Measurements from ENCODE around the gene MAPK12. TPM values are rescaled to one million over a fixed set of nuclear protein-coding genes. Genes with fewer than 3 reads are reported as not detected.

The MAPK12 gene
- total and polyA plus RNA-seq, 2 of the 8 experiments (the other 6 are each of a cell fraction or from before 2014, with no cell fraction given), result 17.3 to 20.3 TPM

- CTCF ChIA-PET (ENCODE audit: partially characterized antibody), result interaction anchor here (1.1 to 4.7 kb wide), 6 partner anchors 13 to 77 kb away, joined by 4 to 30 read pairs (median 6); partner anchors contain the start of gene HDAC10
- FAIRE-seq, result no peak
- no peak for TF ChIP-seq ASH2L (IDR thresholded peaks at IDR 0.05; ENCODE audit: low read length)
- no peak for TF ChIP-seq SP1 (IDR thresholded peaks at IDR 0.05; ENCODE audit: low read depth, low read length)
- no peak for TF ChIP-seq POLR2AphosphoS5 (IDR thresholded peaks at IDR 0.05; ENCODE audit: low read depth, low read length)
- TF ChIP-seq POU5F1 (IDR thresholded peaks at IDR 0.05; ENCODE audit: low read depth, low read length), result no peak
- no peak for TF ChIP-seq TEAD4 (IDR thresholded peaks at IDR 0.05; ENCODE audit: low read depth, low read length)
- TF ChIP-seq SIRT6 (IDR thresholded peaks at IDR 0.05; ENCODE audit: low read length), result no peak
- TF ChIP-seq EGR1 (IDR thresholded peaks at IDR 0.05; ENCODE audit: borderline replicate concordance, low read depth, low read length), result no peak
- no peak for TF ChIP-seq SRF (IDR thresholded peaks at IDR 0.05; ENCODE audit: low read depth, low read length)
- TF ChIP-seq RBBP5 (IDR thresholded peaks at IDR 0.05; ENCODE audit: borderline replicate concordance, low read depth, low read length), result no peak
- no peak for TF ChIP-seq SUZ12 (IDR thresholded peaks at IDR 0.05; ENCODE audit: low read length)
- no peak for TF ChIP-seq MAX (IDR thresholded peaks at IDR 0.05)
- TF ChIP-seq ZNF274 (IDR thresholded peaks at IDR 0.05; ENCODE audit: borderline replicate concordance, extremely low read depth, low read length), result no peak
- no peak for TF ChIP-seq RAD21 (IDR thresholded peaks at IDR 0.05 in 1 of 2, conservative IDR thresholded peaks at IDR 0.05 in 1 of 2; ENCODE audit: low read depth in 2 of 2, low read length in 2 of 2)
Measured at GRCh38 chr22:50264946-50265669, 3.6 kb upstream of the MAPK12 start.

More at GRCh38 chr22:50264946-50265669, 3.6 kb upstream of the MAPK12 start:
- Histone ChIP-seq H3K14ac (ENCODE audit: insufficient read length) (no peak overlapping the region), H2AK5ac (ENCODE audit: low read depth, low read length) (no peak overlapping the region), H3K18ac (ENCODE audit: extremely low read depth, low read length) (no peak overlapping the region), H3K9me3 (ENCODE audit: insufficient read depth in 2 of 2, low read depth in 1 of 2, low read length in 1 of 2) (peaks cover 0 to 10% of the 10 kb centered on the region in 2 experiments; a peak in 1 of 4 replicates), H3K4me3 (ENCODE audit: extremely low read depth in 1 of 4, insufficient read depth in 2 of 4, low read depth in 3 of 4, low read length in 4 of 4) (no peak overlapping the region), H4K91ac (replicated peaks; ENCODE audit: insufficient read length, low read length) (no peak overlapping the region), H3K79me2 (ENCODE audit: control insufficient read depth in 1 of 2, insufficient read depth in 2 of 2, low read length in 2 of 2) (no peaks in the 10 kb centered on the region), H4K5ac (ENCODE audit: insufficient read length, low read depth, low read length) (no peak overlapping the region), H2BK15ac (ENCODE audit: low read length) (no peak overlapping the region), H2BK5ac (ENCODE audit: low read depth, low read length) (no peak overlapping the region), H3K4ac (replicated peaks; ENCODE audit: insufficient read length, low read depth, low read length) (no peak overlapping the region), H2AFZ (ENCODE audit: low read length) (no peak overlapping the region), H2BK120ac (replicated peaks; ENCODE audit: low read depth, low read length) (no peak overlapping the region), H3K4me2 (ENCODE audit: insufficient read depth in 1 of 2, low read depth in 2 of 2, low read length in 2 of 2) (no peak overlapping the region), H3K56ac (replicated peaks; ENCODE audit: insufficient read length, low read depth, low read length) (no peak overlapping the region), H4K20me1 (replicated peaks in 1 of 2; ENCODE audit: control insufficient read depth in 1 of 2, insufficient read depth in 2 of 2, low read length in 2 of 2) (peaks cover 1 to 2% of the 10 kb centered on the region in 2 experiments), H3K27me3 (replicated peaks in 1 of 4; ENCODE audit: control insufficient read depth in 3 of 4, extremely low read depth in 1 of 4, insufficient read depth in 3 of 4, low read length in 3 of 4) (peaks cover 20 to 54% (median 44%) of the 10 kb centered on the region in 4 experiments; a peak in 6 of 7 replicates), H4K8ac (ENCODE audit: extremely low read depth, insufficient read depth, low read length) (no peak overlapping the region), H3K23ac (ENCODE audit: insufficient read length) (no peak overlapping the region), H3K23me2 (ENCODE audit: low read depth, low read length) (peaks cover 7% of the 10 kb centered on the region; the same call in 1 of the 2 replicates), H3K9ac (replicated peaks in 1 of 4; ENCODE audit: extremely low read depth in 1 of 4, low read depth in 3 of 4, low read length in 3 of 4) (no peak overlapping the region), H3K36me3 (ENCODE audit: control insufficient read depth in 2 of 4, insufficient read depth in 4 of 4, low read length in 3 of 4) (no peaks in the 10 kb centered on the region), H2BK12ac (ENCODE audit: low read depth, low read length) (no peak overlapping the region), H3K4me1 (replicated peaks in 1 of 4; ENCODE audit: control insufficient read depth in 3 of 4, insufficient read depth in 4 of 4, low read length in 3 of 4) (peaks cover 0 to 20% (median 13%) of the 10 kb centered on the region in 4 experiments; a peak in 6 of 7 replicates), H3K79me1 (ENCODE audit: low read depth, low read length) (no peaks in the 10 kb centered on the region), H3K27ac (ENCODE audit: low read depth, low read length) (no peak overlapping the region), H2BK20ac (ENCODE audit: low read length) (no peak overlapping the region)
- 96% methylated on average over 13 of the region's 15 CpGs; no CpG with 5 or more reads in 1 of the 2 experiments for WGBS, 2 experiments (ENCODE audit: extremely low coverage in 1 of 2, insufficient coverage in 1 of 2, insufficient read length in 1 of 2, insufficient replicate concordance in 2 of 2, low coverage in 1 of 2, low lambda C conversion rate in 2 of 2, missing lambda C conversion rate in 1 of 2)
- DNase-seq (ENCODE audit: low read depth in 1 of 2, low spot score in 2 of 2), result no peak
- POLR2A ChIA-PET (ENCODE audit: partially characterized antibody), result no interaction called here

All from H1 (cell line).